ENCODE measurements around the gene LONRF2.

Gene LONRF2

GRCh38 chr2:100283724-100284501 is 38.4 kb downstream of the LONRF2 start:
- no peak overlapping the region for H3K4me3 ChIP-seq (replicated peaks; ENCODE audit: low read depth, low read length)
- TF ChIP-seq CTCF (IDR thresholded peaks at IDR 0.05; ENCODE audit: low read depth, low read length, missing control alignments): no peak

GRCh38 chr2:100281521-100282438 is 40.5 kb downstream of the LONRF2 start:
- TF ChIP-seq CTCF (IDR thresholded peaks at IDR 0.05; ENCODE audit: low read depth, low read length, missing control alignments): no peak
- H3K4me3 ChIP-seq (replicated peaks; ENCODE audit: low read depth, low read length): no peak overlapping the region
- no peak for DNase-seq (ENCODE audit: extremely low read depth, low read depth)

More at GRCh38 chr2:100283724-100284501, 38.4 kb downstream of the LONRF2 start:
- peak; percentile 82 for DNase-seq (ENCODE audit: extremely low read depth, low read depth)

GRCh38 chr2:100279586-100280534 is 42.4 kb downstream of the LONRF2 start:
- no peak overlapping the region for H3K4me3 ChIP-seq (replicated peaks; ENCODE audit: low read depth, low read length)
- TF ChIP-seq CTCF (IDR thresholded peaks at IDR 0.05; ENCODE audit: low read depth, low read length, missing control alignments): no peak
- no peak for DNase-seq (ENCODE audit: extremely low read depth, low read depth)

- no peak for TF ChIP-seq CTCF (IDR thresholded peaks at IDR 0.05; ENCODE audit: low read depth, low read length, missing control alignments)
- no peak overlapping the region for H3K4me3 ChIP-seq (replicated peaks; ENCODE audit: low read depth, low read length)
- DNase-seq (ENCODE audit: extremely low read depth, low read depth): peak; percentile 66
These were observed 43.3 kb downstream of the LONRF2 start for GRCh38 chr2:100278986-100279385.

GRCh38 chr2:100278501-100278900 is 43.8 kb downstream of the LONRF2 start:
- no peak for TF ChIP-seq CTCF (IDR thresholded peaks at IDR 0.05; ENCODE audit: low read depth, low read length, missing control alignments)
- no peak for DNase-seq (ENCODE audit: extremely low read depth, low read depth)
- no peak overlapping the region for H3K4me3 ChIP-seq (replicated peaks; ENCODE audit: low read depth, low read length)
